HG02759 (cell line): ENCODE measurements around the gene CENPN.
A peak's percentile ranks its signal among the peaks of the same experiment; 100 is the strongest.

ENCODE experiments used
- ATAC-seq: cut with Tn5 transposase; IDR thresholded peaks from one replicate; pipeline ENCODE4 v1.9.1; 2021; ENCODE audit warnings: mild to moderate bottlenecking, moderate library complexity; ENCODE audit not compliant: unreplicated experiment

CENPN gene

DNA sequence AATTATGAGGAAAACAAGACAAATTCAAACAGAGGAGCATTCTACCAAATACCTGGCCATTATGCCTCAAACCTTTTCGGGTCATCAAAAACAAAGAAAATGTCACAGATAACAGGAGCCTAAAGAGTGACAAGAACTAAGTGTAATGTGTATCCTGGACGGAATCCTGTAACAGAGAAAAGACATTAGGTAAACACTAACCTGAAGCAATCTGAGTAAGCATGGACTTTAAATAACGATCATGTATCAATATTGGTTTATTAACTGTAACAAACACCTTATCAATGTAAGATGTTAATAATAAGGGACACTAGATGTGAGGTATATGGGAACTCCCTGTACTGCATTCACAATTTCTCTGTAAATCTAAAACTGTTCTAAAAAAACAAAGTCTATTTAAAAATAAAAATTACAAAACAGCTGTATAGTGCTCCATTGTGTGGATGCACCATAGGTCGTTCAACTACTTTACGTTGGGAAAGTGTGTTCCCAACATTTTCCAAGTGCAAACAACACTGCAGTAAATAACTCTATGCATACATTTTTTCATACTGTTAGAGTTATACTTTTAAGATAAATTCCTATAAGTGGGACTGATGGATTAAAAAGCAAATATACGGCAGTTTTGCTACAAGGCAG lies 15.1 kb upstream of the CENPN start:
- no peak for ATAC-seq

DNA sequence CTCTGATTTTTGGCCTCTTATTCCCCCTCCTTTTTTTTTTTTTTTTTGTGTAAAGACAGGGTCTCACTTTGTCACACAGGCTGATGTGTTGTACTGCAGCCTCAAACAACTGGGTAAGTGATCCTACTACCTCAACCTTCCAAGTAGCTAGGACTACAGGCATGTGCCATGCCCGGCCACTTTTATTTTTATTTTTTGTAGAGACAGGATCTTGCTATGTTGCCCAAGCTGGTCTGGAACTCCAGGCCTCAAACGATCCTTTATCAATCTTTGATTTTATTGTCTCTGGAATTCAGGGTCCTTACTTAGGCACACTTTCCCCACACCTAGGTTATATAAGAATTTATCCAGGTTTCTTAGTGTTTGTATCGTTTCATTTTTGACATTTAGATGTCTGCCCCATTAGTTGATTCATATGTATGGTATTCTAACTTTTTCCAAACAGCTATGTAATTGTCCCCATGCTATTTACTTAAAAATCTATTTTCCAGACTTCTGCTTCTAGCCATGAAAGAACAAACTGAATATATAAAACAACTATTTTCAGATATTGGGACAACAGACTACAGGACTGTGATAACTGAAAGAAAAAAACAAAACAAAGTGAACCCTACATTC lies 14.2 kb upstream of the CENPN start:
- no peak for ATAC-seq

DNA sequence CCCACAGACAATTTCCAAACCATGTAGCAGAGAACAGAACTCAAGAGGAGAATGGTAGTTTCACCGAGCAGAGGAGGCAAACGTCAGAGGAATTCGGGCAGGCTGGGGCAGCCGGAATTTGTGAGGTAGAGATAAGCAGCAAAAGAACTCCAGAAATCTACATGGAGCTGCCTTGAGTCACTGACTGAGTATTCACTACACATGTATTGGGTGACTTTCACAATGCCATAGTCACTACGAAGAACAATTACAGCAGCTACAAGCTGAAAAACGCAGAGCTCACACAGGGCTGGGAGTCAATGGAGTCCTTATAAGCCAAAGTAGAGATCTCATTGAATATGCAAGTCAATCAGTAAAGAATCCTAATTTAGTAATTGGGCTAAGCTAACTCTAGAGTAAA lies 13.7 kb upstream of the CENPN start:
- ATAC-seq = no peak

DNA sequence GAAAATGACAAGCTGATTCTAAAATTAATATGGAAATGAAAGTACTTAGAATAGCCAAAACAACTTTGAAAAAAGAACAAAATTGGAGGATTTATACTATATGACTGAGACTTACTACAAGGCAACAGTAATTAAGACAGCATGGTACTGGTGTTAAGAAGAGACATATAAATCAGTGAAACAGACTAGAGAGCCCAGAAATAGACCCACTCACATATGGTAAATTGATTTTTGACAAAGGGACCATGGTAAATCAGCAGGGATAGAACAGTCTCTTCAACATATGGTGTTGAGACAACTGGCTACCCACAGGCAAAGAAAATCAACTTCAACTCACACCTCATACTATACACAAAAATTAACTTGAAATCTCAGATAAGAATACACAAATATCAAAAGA lies 13.2 kb upstream of the CENPN start:
- ATAC-seq = no peak

DNA sequence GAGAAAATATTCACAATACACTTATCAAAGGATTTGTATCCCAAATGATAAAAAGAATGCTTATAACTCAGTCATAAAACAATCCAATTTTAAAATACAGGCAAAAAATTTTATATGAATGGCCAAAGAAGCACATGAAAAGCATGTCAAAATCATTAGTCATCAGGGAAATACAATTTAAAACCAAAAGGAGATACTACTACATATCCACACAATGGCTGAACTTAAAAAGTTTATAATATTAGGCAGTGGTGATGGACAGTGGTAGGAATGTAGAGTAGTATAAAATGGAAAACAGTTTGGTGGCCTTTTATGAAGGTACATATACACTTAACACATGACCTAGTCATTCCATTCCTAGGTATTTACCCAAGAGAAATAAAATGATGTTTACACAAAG lies 12.6 kb upstream of the CENPN start:
- no peak for ATAC-seq

DNA sequence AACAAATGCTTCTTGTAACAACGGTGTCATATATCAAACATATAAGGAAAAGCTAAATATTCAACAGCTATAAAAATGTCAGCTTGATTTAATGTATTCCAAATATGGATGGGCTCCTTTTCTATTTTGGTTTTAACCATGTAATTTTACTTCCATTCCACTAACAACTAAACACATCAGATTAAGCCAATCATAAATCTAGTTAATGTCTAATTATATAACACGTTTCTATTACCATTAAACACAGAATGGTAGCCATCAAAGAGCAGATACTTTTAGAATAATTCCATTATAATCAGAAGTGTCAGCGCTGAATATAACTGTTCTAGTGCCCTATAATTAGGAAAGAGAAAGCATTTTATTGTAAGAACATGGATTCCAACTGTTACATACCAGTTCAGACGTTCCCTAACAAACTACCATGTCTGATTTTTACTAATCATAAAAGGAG lies 10.3 kb upstream of the CENPN start:
- ATAC-seq = no peak

DNA sequence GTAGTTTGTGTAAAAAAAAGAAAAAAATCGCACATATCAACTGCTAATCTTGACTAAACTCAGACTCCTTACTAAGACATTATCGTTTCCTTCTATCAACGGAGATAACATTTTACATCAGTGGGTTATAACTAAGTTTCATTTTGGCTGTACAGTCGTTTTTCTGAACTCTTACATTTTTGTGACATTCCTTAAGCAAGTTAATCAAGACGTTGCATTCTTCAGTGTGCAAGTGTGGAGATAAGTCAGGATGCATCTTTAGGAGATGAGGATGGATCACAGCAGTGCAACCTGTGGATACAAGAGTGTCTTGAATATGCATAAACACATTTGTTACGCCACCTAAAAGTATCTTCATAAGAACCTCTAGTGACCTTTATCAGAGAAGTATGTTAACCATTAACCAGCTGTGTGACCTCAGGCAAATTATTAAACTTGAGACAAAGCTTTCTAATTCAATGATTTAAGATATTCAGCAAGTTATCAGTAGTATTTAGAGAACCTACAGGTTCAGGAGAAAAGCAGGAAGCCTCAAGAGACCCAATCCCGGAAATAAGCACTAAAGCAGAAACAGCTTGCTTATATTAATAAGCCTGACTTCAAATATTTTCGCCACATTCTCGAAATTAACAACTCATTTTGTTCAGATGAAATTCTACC lies 9.7 kb upstream of the CENPN start:
- peak; percentile 79 for ATAC-seq

DNA sequence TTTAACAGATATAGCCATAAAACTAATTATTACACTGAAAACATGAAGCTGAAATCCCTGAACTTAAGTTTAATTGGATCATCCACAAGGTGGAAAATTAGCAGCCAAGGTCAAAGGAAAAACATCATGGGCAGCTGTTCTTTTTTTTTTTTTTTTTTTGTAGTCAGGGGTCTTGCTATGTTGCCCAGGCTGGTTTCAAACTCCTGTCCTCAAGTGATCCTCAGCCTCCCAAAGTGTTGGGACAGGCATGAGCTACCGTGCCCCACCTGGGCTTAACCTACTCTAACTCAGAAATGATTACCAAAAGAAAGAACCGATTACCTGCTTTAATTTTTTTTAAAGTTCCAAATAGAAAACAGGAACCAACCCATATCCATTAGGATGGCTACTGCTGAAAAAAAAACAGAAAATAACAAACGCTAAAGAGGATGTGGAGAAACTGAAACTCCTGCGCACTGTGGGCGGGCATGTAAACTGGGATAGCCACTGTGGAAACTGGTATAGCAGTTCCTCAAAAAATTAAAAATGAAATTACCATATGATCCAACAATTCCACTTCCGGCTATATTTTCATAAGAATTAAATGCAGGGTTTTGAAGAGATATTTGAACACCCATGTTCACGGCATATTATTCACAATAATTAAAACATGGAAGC lies 8.9 kb upstream of the CENPN start:
- no peak for ATAC-seq

DNA sequence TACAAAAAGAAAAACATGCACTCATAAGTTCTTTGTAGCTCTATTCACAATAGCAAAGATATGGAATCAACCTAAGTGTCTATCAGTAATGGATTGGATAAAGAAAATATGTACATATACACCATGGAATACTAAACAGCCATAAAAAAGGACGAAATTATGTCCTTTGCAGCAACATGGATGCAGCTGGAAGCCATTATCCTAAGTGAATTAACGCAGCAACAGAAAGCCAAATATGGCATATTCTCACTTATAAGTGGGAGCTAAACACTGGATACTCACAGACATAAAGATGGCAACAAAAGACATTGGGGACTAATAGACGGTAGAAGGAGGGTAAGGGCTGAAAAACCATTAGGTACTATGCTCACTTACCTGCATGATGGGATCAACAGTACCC lies 6.1 kb upstream of the CENPN start:
- no peak for ATAC-seq

DNA sequence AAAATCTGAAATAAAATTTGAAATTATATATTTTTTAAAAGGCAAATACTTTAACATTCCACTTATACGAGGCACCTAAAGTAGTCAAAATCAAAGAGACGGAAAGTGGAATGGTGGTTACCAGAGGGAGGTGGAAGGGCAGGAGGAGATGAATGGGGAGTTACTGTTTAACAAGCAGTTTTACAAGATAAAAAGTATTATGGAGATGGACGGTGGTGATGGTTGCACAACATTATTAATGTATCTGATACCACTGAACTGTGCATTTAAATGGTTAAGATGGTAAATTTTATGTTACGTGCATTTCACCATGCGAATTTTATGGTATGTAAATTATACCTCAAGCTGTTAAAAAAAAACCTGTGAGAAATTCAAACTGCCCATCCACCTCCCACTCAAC lies 5.7 kb upstream of the CENPN start:
- ATAC-seq = no peak

DNA sequence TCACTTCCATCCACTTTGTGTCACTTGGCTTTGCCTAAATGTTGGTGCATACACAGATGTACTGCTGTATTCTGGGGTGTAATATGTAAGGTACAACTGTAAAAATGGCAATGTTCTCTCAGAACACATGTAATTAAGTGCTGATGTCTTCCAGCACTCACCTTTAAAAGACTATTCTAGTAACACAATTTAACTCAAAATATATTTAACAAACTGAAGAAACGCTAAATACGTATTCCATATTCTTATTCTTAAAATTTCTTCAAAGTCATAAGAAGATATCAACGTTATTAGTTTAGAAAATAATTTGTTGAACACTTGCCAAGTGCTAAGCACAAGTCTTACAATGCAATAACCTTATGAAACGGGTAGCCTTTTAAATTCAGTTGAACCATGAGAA lies 4.0 kb upstream of the CENPN start:
- ATAC-seq = no peak

DNA sequence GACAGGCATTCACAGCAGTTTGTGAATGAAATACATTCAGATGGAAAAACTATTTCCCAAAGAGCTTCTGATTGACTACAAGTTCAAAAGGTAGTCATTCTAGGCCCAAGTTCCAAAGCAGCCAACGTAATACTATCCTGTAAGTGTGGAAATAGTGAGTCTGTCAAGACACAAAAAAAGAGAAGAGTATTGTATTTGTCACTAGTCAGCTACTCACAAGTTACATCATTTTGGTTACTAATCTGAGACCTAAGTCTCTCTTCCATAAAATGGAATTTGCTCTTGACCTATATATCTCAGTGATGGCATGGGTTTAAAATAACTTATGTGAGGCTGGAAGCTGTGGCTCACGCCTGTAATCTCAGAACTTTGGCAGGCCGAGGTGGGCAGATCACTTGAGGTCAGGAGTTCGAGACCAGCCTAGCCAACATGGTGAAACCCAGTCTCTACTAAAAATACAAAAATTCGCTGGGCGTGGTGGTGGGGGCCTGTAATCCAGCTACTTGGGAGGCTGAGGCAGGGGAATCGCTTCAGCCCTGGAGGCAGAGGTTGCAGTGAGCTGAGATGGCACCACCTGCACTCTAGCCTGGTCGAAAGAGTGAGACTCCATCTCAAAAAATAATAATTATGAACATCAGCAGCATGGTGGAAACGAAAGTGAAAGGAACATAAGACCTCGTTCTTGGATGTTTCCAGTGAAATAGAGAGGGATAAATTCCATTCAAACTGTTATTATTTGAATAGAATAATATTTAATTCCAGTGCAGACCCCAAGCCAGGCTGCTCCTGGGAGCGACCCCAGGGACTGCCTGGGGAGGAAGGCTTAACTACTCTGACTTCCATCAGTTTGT lies 3.2 kb upstream of the CENPN start:
- no peak for ATAC-seq

DNA sequence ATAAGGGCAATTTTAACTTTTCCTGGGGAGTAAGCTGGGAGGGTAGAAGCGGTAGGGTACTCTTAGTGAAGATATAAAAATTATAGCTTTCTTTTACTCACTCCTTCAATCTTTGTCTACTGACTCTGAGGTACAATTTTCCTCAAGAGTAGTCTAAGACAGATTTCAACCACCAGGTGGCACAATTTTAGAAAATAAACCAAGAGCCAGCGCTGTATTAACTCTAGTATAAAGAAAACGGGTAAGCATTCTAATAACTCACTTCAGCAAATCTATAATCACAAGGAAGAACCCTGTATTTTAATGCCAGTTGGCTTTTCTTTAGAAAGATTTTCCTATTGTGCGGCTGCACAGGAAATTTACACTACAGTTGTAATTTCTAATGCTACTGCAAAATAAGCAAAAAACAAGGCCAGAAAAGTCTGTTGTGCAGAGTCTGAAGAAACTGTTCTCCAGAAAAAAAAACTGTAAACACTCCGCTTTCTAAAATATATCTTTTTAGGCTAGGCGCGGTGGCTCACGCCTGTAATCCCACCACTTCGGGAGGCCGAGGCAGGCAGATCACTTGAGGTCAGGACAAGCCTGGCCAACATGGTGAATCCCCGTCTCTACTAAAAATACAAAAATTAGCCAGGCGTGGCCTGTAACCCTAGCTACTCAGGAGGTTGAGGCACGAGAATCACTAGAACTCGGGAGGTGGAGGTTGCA lies 2.2 kb upstream of the CENPN start:
- ATAC-seq = no peak

DNA sequence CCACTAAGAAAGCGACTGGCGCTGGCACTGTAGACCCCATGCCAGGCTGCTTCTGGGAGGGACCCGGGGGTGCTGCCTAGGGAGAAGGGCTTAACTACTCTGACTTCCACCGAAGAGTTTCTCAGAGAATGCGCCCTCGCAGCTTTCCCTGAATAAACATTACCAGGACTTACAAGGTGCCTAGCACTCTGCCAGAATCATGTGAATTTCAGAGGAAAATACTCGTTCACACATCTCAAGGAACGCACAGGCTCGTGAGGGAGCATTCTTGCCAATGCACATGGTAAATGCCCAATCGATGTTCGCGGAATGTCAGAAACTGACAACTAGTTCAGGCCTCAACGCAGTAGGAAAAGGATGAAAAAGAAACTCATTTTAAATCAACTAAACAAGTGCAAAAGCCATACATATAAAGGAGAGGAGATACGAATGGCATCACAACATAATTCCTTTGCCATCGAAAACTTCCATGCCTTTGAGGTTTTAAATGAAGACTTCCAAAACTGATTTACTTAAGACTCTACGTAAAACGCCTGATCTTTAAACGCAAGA lies 1.3 kb upstream of the CENPN start:
- no peak for ATAC-seq

DNA sequence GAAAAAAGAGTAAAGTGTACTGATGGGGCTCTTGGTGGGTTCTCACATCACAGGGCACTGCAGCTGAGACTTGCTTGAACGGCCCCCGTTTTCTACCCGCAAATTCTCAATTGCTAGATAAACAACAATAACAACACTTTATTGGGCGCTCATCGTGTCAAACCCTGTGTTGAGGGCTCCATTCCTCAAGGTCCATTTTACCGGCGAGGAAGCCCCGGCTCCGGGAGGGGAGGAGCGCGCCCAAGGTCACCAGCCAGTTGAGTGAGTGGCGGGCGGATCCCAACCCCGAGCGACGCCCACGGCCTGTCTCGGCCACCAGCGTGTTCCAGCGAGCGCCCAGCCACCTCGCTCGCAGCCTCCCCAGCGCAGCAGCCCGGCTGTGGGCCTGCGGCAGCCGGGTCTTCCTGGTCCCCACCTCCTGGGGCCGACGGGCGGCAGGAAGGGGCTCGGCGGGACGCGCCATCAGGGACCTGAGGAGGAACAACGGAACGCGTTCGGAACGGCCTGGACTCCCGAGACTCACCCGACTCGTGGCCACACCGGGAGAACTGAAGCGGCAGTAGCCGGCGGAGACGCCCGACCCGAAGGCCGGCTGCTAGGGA lies 702 bp upstream of the CENPN start:
- ATAC-seq = peak; percentile 33

DNA sequence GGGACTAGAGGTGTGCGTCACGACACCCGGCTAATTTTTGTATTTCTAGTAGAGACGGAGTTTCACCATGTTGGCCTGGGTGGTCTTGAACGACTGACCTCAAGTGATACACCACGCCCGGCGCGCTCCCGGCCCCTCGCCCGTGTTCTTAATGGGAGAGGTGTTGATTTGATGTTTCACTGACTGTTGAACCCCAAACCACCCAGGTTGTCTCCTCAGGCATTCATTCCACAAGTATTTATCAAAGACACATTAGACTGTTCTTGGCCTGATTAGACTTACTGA lies 1.4 kb downstream of the CENPN start:
- no peak for ATAC-seq

DNA sequence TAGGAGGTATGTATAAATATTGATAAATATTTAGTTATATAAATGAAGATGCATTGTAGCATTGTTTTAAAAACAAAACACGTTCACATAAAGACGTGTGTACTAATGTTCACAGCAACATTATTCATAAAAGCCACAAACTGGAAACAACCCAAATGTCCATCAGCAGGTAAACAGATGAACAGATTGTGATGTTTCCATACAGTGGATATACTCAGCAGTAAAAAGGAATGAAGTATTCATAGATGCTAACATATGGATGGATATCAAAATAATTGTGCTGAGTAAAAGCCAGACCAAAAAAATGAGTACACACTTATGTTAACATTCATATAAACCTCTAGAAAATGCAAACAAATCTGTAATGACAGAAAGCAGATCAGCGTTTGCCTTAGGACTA lies 6.0 kb downstream of the CENPN start:
- ATAC-seq = no peak

DNA sequence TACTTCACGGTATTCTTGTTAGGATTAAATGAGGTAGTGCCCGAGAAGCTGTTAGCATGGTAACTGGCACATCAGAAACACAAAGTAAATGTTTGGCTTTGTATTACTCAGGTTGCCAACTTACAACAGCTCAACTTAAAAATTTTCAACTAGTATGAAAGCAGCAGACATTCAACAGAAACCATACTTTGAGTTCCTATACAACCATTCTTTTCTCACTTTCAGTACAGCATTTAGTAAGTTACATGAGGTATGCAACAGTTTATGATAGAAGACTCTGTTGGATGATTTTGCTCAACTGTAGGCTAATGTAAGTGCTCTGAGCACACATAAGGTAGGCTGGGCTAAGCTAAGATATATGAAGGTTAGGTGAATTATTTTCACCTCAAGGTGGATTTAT lies 7.7 kb downstream of the CENPN start:
- no peak for ATAC-seq

DNA sequence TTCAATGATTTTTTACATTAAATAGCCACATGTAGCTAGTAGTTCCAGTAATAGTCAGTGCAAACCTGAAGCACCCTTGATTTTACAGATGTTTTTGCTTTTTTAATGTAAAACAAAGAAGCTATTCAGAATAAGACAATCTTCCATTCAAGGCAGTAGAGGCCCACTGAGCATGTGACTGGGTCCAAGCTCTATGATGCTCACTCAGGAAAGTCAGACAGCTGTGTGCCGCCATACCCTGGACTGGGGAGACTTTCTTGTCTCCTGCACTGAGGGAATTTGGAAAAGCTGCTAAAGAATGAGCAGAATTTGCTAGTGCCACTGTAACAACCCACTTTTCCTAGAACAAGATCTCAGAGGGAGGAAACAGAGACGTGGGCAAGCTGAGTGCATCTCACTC lies 11.5 kb downstream of the CENPN start:
- no peak for ATAC-seq

DNA sequence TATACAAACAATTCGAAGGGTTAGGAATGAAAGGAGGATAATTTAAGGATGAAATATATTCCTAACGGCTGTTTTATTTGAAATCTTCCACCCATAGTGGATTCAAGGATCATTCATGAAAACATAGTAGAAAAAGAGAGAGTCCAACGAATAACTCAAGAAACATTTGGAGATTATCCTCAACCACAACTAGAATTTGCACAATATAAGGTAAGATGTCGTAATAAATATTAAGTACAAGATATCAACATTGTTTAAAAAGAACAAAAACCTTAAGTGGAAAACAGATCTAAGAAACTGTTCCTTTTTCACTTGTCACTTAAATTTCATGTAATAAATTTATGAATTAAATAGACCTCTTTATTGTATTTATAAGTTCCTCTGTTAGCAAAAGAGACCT lies 19.4 kb downstream of the CENPN start:
- ATAC-seq = no peak
